ENCODE results near the gene RTP3. TPM values are rescaled to one million over a fixed set of nuclear protein-coding genes. Genes with fewer than 3 reads are reported as not detected.

The RTP3 gene
- total RNA-seq, 1 donor from 2014 or later: not detected

- TF ChIP-seq CTCF (conservative IDR thresholded peaks at IDR 0.05; ENCODE audit: low read depth, low read length): no peak
- no peak overlapping the region for H3K4me3 ChIP-seq (ENCODE audit: low read depth, low read length)
- DNase-seq (ENCODE audit: low read depth): no peak
Measured at GRCh38 chr3:46482632-46483350, 15.0 kb upstream of the RTP3 start.

- no peak for DNase-seq (ENCODE audit: low read depth)
- H3K4me3 ChIP-seq (ENCODE audit: low read depth, low read length): no peak overlapping the region
- TF ChIP-seq CTCF (conservative IDR thresholded peaks at IDR 0.05; ENCODE audit: low read depth, low read length): no peak
Measured at GRCh38 chr3:46483825-46484224, 14.0 kb upstream of the RTP3 start.

GRCh38 chr3:46484388-46484787 is 13.4 kb upstream of the RTP3 start:
- DNase-seq (ENCODE audit: low read depth): no peak
- TF ChIP-seq CTCF (conservative IDR thresholded peaks at IDR 0.05; ENCODE audit: low read depth, low read length): no peak
- no peak overlapping the region for H3K4me3 ChIP-seq (ENCODE audit: low read depth, low read length)

- DNase-seq (ENCODE audit: low read depth): no peak
- H3K4me3 ChIP-seq (ENCODE audit: low read depth, low read length): no peak overlapping the region
- TF ChIP-seq CTCF (conservative IDR thresholded peaks at IDR 0.05; ENCODE audit: low read depth, low read length): no peak
Measured at GRCh38 chr3:46484911-46485778, 12.6 kb upstream of the RTP3 start.

GRCh38 chr3:46485779-46486175 is 12.0 kb upstream of the RTP3 start:
- H3K4me3 ChIP-seq (ENCODE audit: low read depth, low read length): no peak overlapping the region
- no peak for DNase-seq (ENCODE audit: low read depth)
- TF ChIP-seq CTCF (conservative IDR thresholded peaks at IDR 0.05; ENCODE audit: low read depth, low read length): no peak

- TF ChIP-seq CTCF (conservative IDR thresholded peaks at IDR 0.05; ENCODE audit: low read depth, low read length): peak; percentile 100
- DNase-seq (ENCODE audit: low read depth): peak; percentile 12
- no peak overlapping the region for H3K4me3 ChIP-seq (ENCODE audit: low read depth, low read length)
Measured at GRCh38 chr3:46488735-46489361, 8.9 kb upstream of the RTP3 start.

All from epithelial cell of proximal tubule (primary cell).